ENCODE results near the gene SLC22A23. TPM values are rescaled to one million over a fixed set of nuclear protein-coding genes. Genes with fewer than 3 reads are reported as not detected.

The SLC22A23 gene
- total RNA-seq, 4 donors from 2014 or later, result 6.6 to 25.0 (median 14.6) TPM

GRCh38 chr6:3480009-3480408, 23.2 kb upstream of the SLC22A23 start:
- Histone ChIP-seq H3K4me1 (no peaks in the 10 kb centered on the region), H3K4me3 (no peak overlapping the region), H3K27me3 (no peaks in the 10 kb centered on the region), H3K9me3 (no peaks in the 10 kb centered on the region), H3K36me3 (no peaks in the 10 kb centered on the region), H3K27ac (no peak overlapping the region)
- intact Hi-C loops (cut with DNase I; ENCODE audit: low total_unique reads), result no loop called here
- TF ChIP-seq POLR2A (IDR thresholded peaks at IDR 0.05) (no peak), CTCF (IDR thresholded peaks at IDR 0.05 in 4 of 5, conservative IDR thresholded peaks at IDR 0.05 in 1 of 5) (no peak)
- in situ Hi-C loops (cut with MboI; ENCODE audit: low sequenced_read_pairs in 4 of 4), result no loop called here
- no peak for DNase-seq
- ATAC-seq, result no peak

GRCh38 chr6:3473773-3474172, 16.9 kb upstream of the SLC22A23 start:
- Histone ChIP-seq H3K4me1 (peaks cover 0 to 6% of the 10 kb centered on the region in 2 donors), H3K36me3 (no peaks in the 10 kb centered on the region), H3K9me3 (no peaks in the 10 kb centered on the region), H3K27me3 (no peaks in the 10 kb centered on the region), H3K4me3 (no peak overlapping the region), H3K27ac (no peak overlapping the region)
- intact Hi-C loops (cut with DNase I; ENCODE audit: low total_unique reads) (no loop called here), in situ Hi-C loops (cut with MboI; ENCODE audit: low sequenced_read_pairs in 4 of 4) (loop anchor here (25.0 kb wide), 1 partner anchor 186 kb away; no protein-coding TSS in a partner anchor)
- no peak for ATAC-seq
- TF ChIP-seq CTCF (IDR thresholded peaks at IDR 0.05 in 4 of 5, conservative IDR thresholded peaks at IDR 0.05 in 1 of 5), result no peak
- no peak for TF ChIP-seq POLR2A (IDR thresholded peaks at IDR 0.05)
- no peak for DNase-seq

- Histone ChIP-seq H3K9me3 (no peaks in the 10 kb centered on the region), H3K27me3 (no peaks in the 10 kb centered on the region), H3K36me3 (no peaks in the 10 kb centered on the region), H3K4me3 (no peak overlapping the region), H3K4me1 (peaks cover 0 to 6% of the 10 kb centered on the region in 2 donors), H3K27ac (no peak overlapping the region)
- ATAC-seq, result no peak
- no peak for TF ChIP-seq CTCF (IDR thresholded peaks at IDR 0.05 in 4 of 5, conservative IDR thresholded peaks at IDR 0.05 in 1 of 5)
- TF ChIP-seq POLR2A (IDR thresholded peaks at IDR 0.05), result no peak
- in situ Hi-C loops (cut with MboI; ENCODE audit: low sequenced_read_pairs in 4 of 4), result loop anchor here (25.0 kb wide), 1 partner anchor 184 kb away; no protein-coding TSS in a partner anchor
- intact Hi-C loops (cut with DNase I; ENCODE audit: low total_unique reads), result no loop called here
- no peak for DNase-seq
These were observed 14.9 kb upstream of the SLC22A23 start for GRCh38 chr6:3471711-3472110.

GRCh38 chr6:3471286-3471685, 14.4 kb upstream of the SLC22A23 start:
- TF ChIP-seq CTCF (IDR thresholded peaks at IDR 0.05 in 4 of 5, conservative IDR thresholded peaks at IDR 0.05 in 1 of 5) (no peak), POLR2A (IDR thresholded peaks at IDR 0.05) (no peak)
- Histone ChIP-seq H3K4me3 (no peak overlapping the region), H3K27ac (no peak overlapping the region), H3K27me3 (no peaks in the 10 kb centered on the region), H3K4me1 (peaks cover 0 to 6% of the 10 kb centered on the region in 2 donors), H3K9me3 (no peaks in the 10 kb centered on the region), H3K36me3 (no peaks in the 10 kb centered on the region)
- DNase-seq (no peak), ATAC-seq (no peak)
- intact Hi-C loops (cut with DNase I; ENCODE audit: low total_unique reads), result no loop called here
- in situ Hi-C loops (cut with MboI; ENCODE audit: low sequenced_read_pairs in 4 of 4), result loop anchor here (25.0 kb wide), 1 partner anchor 184 kb away; no protein-coding TSS in a partner anchor

GRCh38 chr6:3468585-3468984, 11.7 kb upstream of the SLC22A23 start:
- ATAC-seq, result no peak
- TF ChIP-seq CTCF (IDR thresholded peaks at IDR 0.05 in 4 of 5, conservative IDR thresholded peaks at IDR 0.05 in 1 of 5), result no peak
- no peak for TF ChIP-seq POLR2A (IDR thresholded peaks at IDR 0.05)
- Histone ChIP-seq H3K4me3 (no peak overlapping the region), H3K9me3 (no peaks in the 10 kb centered on the region), H3K27ac (no peak overlapping the region), H3K36me3 (no peaks in the 10 kb centered on the region), H3K4me1 (peaks cover 0 to 6% of the 10 kb centered on the region in 2 donors), H3K27me3 (no peaks in the 10 kb centered on the region)
- in situ Hi-C loops (cut with MboI; ENCODE audit: low sequenced_read_pairs in 4 of 4), result loop anchor here (25.0 kb wide), 1 partner anchor 181 kb away; no protein-coding TSS in a partner anchor
- intact Hi-C loops (cut with DNase I; ENCODE audit: low total_unique reads), result no loop called here
- no peak for DNase-seq

All from gastrocnemius medialis (tissue), 4 donors.